Lung microvascular endothelial cell (primary cell): ENCODE results near the gene JMJD4. TPM values are rescaled to one million over a fixed set of nuclear protein-coding genes. Genes with fewer than 3 reads are reported as not detected.

Experiments
- total RNA-seq: library from RNA; depleted of rRNA; stranded (reverse); fragments of >200 nt; gene quantifications from 2 replicates; pipeline ENCODE4 v1.2.1, GENCODE V29; 2014

Gene JMJD4
- total RNA-seq, 1 donor from 2014 or later, result 21.0 TPM

Other genes starting within 250 kb of the JMJD4 start
- gene ZNF678, start 171.7 kb downstream of the JMJD4 start, total RNA-seq, result 5.9 and 12.1 TPM in 2 replicates
- gene SNAP47, start 133 bp upstream of the JMJD4 start, total RNA-seq, result 25.3 and 28.0 TPM in 2 replicates
- gene PRSS38, start 80.4 kb upstream of the JMJD4 start, total RNA-seq, result not detected in 2 replicates
- 0.87 and 0.99 TPM in 2 replicates for gene WNT9A, start 212.6 kb upstream of the JMJD4 start, total RNA-seq